T follicular helper cell (primary cell): ENCODE results near the gene ADGB.
"Not testable (repeated sequence)": the region's sequence is repeated elsewhere in the genome, so short reads cannot be mapped to it uniquely, and the experiment has no call there.

Experiments used
- DNase-seq: peaks from one replicate; pipeline ENCODE4 v3.0.0-alpha.2; 2020; ENCODE audit warnings: low read depth
- total RNA-seq, 2 experiments: gene quantifications; one replicate each; lab custom pipeline; 2026; lab: John Stamatoyannopoulos, UW

The ADGB gene
- total RNA-seq = 0 reads per million in 2 experiments

DNA sequence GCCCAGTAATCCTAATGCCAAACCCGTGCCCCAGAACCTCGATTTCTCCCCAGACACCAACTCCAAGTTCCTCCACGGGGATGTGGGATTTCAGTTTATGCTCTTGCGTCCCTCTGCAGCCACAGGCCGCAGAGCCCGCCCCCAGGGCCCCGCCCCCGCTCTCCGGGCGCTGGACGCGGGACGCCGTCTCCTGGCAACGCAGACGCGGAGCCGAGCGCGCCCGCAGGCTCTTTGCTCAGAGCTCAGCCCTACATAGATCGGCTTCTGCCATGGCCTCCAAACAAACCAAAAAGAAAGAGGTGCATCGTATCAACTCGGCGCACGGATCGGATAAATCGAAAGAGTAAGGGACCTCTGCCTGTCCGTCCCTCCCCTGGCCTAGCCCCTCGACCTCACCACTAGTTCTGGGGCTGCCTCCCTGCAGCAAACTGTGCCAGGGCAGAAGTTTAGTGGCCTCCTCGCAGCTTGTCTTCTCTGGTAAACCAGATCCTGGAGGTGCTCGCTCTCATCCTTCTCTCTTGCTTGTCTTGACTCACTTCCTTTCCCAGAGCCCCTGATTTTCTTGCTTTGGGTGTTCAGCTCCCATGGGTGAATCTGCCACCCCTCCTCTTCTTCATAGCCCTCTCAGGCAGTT is at the start of gene ADGB:
ADGB (plus strand) TSS at position 201 of the 634 bp plus-strand sequence; CDS start at position 270, 69 bp downstream.
- no peak for DNase-seq

DNA sequence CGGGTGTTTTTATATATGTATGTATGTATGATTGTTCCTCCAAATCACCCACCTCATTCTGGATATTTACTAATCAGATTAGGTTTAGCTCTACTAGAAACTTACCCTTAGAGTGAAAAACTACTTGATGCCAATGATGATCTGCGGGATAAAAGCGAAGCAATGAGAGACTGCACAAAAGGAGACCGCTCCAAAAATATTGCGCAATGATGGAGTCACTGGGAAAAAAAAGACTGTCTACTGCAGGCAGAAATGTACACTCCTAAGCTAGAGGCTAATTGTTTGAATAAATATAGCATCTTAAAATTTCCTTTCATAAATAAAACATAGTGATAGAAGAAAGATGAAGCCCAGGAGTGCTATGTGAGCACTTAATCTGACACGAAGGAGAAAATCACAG is 47.9 kb upstream of the ADGB start:
- DNase-seq = no peak

DNA sequence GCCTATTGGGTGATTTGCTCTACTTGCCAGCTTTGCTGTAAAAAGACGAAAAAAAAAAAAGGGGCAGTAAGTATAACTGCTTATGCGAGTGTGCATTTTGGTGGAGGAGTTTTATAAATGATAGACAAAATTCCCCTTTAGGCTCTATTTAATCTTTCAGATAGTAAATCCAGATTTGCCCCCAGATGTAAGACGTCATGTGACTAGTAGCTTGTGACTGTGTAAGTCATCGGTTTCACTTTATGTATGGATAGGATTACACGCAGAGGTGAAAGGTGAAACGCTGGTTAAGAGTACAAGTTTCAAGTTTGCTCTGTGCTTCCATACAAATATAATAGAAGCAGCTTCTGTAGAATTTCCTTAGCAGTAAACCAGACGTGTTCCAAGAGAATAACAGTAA is 47.2 kb upstream of the ADGB start:
- DNase-seq = no peak

- DNase-seq = no peak
Measured at GRCh38 chr6:146553377-146554135, 45.2 kb upstream of the ADGB start.

DNA sequence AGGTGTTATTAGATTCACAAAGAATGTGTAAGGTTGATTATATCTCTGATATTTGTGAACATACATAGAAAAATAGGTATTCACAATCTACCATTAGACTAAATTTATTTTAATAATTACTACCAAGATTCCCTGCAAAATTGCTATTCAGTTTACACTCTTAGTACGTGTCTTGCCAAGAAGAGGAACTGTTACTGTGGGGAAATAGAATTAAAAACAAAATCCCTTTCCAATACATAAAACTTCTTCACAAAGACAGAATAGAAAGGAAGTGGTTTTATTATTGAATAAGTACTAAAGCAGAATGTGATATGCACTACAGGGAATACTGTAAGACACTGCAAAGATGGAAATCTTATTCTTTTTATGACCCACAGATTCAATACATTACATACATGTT is 38.2 kb upstream of the ADGB start:
- no peak for DNase-seq

DNA sequence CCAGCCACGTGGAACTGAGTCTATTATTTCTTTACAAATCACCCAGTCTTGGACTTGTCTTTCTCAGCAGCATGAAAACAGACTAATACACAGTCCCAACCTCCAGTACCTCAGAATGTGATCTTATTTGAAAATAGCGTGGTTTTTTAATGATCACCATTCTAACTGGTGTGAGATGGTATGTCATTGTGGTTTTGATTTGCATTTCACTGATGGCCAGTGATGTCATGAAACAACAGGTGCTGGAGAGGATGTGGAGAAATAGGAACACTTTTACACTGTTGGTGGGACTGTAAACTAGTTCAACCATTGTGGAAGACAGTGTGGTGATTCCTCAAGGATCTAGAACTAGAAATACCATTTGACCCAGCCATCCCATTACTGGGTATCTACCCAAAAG is 32.1 kb upstream of the ADGB start:
- not testable (repeated sequence) for DNase-seq

DNA sequence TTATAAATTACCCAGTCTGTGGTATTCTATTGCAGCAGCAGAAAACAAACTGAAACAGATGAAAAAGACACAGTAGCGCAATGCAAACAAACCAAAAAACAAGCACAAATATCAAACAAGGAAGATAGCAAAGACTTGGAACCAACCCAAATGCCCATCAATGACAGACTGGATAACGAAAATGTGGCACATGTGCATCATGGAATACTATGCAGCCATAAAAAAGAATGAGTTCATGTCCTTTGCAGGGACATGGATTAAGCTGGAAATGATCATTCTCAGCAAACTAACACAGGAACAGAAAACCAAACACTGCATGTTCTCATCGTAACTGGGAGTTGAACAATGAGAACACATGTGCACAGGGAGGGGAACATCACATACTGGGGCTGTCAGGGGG is 30.2 kb upstream of the ADGB start:
- not testable (repeated sequence) for DNase-seq

DNA sequence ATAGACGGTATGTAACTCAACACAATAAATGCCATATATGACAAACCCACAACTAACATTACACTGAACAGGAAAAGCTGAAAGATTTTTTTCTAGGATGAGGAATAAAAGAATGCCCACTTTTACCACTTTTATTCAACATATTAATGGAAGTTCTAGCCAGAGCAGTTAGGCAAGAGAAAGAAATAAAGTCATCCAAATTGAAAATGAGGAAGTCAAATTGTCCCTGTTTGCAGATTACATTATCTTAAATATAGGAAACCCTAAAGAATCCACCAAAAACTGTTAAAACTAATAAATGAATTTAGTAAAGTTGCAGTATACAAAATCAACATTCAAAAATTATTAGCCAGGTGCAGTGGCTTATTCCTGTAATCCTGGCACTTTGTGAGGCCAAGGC is 24.6 kb upstream of the ADGB start:
- no peak for DNase-seq

DNA sequence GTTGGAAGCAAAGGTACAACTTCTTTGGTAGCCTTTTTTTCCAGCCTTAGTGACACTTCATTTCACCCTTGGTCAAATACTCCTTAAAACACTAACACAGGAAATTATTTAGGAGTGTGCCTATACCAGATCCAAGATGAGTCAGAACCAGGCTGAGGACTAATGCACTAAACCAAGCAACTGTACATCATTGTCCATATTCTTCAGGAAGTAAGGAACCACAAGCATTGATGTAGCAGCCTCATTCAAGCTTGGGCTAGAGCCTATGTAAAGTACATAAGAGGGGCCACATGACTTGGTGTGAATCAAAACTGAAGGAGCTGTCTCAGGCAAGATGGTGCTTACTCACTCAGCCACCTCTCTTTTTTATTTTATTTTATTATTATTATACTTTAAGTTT is 20.7 kb upstream of the ADGB start:
- no peak for DNase-seq

GRCh38 chr6:146581968-146582367 is 16.8 kb upstream of the ADGB start:
- DNase-seq = no peak

DNA sequence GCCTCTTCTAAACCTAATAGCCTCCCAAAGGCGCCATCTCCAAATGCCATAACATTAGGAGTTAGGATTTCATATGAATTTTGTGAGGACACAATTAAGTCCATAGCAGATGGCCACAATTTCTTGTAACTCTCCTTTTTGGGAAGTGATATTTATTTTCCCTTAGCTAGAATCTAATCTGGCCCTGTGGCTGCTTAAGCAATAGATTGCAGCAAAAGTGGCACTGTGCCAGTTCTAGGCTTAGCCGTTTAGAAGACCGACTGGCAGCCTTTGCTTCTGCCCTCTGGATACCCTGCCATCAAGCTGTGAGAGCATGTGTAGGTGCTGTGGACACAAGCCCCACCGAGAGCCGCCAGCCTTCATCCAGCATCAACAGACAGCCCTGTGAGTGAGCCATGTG is 15.9 kb upstream of the ADGB start:
- no peak for DNase-seq

DNA sequence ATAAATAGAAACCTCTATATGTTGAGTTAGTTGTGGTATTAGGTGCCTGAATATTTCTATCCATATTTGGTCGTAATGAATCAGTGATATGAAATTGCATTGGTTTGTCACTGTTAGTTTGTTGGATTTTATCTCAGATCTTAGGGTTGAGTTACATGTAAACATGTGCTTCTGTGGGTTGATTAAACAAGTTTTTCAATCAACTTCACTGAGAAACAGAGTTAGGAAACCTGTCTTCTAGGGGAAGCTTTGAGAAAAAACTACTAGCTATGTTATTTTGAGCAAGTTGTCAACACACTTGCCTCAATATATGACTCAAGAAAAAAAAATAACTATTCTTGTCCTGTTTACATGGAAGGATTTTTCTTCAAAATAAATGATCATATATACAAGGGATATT is 14.8 kb upstream of the ADGB start:
- DNase-seq = no peak

- DNase-seq = no peak
Measured at GRCh38 chr6:146587459-146587858, 11.3 kb upstream of the ADGB start.

DNA sequence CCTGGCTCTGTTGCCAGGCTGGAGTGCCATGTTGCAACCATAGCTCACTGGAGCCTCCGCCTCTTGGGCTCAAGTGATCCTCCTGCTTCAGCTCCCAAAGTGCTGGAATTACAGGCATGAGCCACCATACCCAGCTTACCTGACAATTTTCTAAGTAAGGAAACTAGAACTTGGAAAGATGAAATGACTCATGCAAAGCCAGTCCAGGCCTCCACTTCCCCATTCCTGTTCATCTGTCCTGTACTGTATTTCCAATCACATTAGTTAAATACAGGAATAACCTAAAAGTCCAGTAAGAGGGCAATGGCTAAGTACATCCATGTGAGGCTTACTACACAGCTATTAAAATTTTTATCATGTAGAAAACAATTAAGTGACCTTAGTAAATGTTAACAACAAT is 8.3 kb upstream of the ADGB start:
- DNase-seq = no peak

- DNase-seq = no peak
Measured at GRCh38 chr6:146592451-146592850, 6.3 kb upstream of the ADGB start.

DNA sequence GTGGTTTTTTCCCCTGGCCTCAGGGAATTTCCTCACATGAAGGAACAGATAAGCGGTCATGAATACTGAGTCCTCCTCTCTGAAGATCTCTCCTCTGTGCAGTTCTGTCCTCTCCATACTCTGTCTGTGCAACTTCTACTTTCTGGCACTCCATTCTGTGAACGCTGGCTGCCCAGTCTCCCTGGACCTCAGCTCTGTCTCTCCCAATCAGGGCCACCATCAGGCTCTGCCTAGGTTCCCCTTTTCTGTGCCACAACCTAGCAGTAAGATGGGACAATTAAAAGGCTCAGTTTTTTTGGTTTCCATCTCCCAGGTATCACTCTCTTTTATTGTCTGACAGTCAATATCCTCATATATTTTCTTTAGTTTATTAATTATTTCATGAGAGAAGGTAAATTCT is 4.8 kb upstream of the ADGB start:
- DNase-seq = no peak

DNA sequence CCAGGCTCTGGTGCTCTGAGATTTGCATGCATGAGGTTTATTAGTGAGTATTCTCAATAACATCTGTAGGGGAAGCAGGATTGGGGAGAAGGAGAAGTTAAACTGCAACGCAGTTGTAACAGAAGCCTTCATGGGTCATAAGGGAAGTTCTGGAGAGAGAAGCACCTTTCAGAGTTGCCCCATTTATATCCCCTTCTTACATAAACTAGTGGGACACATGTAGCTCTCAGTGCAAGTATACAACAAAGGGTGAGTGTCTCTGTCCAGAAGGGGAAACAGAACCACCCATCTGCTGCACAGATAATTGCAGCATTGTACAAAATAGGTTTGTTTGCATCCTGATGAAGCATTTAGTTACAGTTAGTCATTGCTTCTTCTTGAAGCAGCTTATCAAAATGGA is 4.3 kb upstream of the ADGB start:
- DNase-seq = no peak

GRCh38 chr6:146595972-146596731 is 2.6 kb upstream of the ADGB start:
- DNase-seq = no peak

DNA sequence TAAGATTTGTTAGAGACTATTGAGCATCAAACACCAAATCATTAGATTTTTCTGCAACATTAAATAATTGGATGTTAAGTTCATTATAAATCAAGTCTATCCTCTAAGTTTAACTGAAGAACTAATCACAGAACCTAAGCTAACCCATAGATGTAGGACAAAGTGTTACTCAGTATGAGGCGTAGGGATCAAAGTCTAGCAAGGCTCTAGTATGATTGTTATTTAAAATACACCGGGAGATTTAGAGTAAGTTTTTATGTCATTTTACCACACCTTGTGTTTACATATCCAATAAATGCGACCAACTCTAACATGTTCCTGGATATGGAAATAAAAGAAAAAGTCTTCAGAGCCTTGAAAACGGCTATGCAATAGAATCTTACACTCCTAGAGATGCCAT is 2.6 kb downstream of the ADGB start:
- DNase-seq = no peak

GRCh38 chr6:146602526-146602925 is 3.8 kb downstream of the ADGB start:
- no peak for DNase-seq

GRCh38 chr6:146613947-146614346 is 15.2 kb downstream of the ADGB start:
- no peak for DNase-seq

GRCh38 chr6:146620655-146621054 is 21.9 kb downstream of the ADGB start:
- DNase-seq = no peak

DNA sequence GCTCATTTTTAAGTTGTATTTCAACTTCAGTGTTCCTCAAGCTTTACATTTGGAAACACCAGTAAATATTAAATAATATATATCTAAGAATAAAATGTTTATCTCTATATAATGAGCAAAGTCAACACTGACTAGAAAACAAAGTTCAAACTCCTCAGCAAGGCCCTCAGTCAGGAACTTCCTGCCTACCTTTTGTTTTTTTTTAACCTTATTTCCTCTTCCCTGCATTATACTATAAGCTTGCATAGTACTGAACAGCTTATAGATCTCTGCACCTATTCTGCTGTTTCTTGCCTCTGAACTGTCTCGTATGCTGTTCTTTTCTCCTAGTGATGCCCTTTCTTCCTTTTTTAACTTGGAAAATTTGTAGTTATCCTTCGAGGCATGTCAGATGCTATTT is 29.6 kb downstream of the ADGB start:
- no peak for DNase-seq
